Endothelial cell of umbilical vein (primary cell): ENCODE results near the gene RSL1D1. TPM values are rescaled to one million over a fixed set of nuclear protein-coding genes. Genes with fewer than 3 reads are reported as not detected.

Source experiments
- BruUV-seq: library from RNA; stranded (reverse); fragments of 400-500 nt; replicated peaks from 2 replicates; lab custom pipeline; 2021; lab: Mats Ljungman, UMichigan
- CTCF ChIA-PET: fragments of 300-600, 350-600 bp; sonication (Branson Sonifier 250); formaldehyde crosslinking; loops from one replicate; lab custom pipeline; 2021; ENCODE audit warnings: antibody characterized with exemption, inconsistent platforms; lab: Charles Lee
- POLR2A ChIA-PET: fragments of 300-600, 350-600 bp; sonication (Branson Sonifier 250); formaldehyde crosslinking; loops from one replicate; lab custom pipeline; 2021; ENCODE audit warnings: antibody characterized with exemption, inconsistent platforms; lab: Charles Lee
- DNase-seq: peaks from one replicate; pipeline ENCODE4 v3.0.0-alpha.2; 2011; ENCODE audit warnings: low read depth, low spot score
- FAIRE-seq: peaks from 2 replicates; lab custom pipeline; 2011; peaks lifted over from hg19 to GRCh38; lab: Jason Lieb, UNC
- H2AFZ ChIP-seq: 2 replicates; pipeline ENCODE4 v1.6.0; 2012; ENCODE audit warnings: low read depth, low read length, control low read depth, inconsistent platforms
- H3K27ac ChIP-seq: 2 replicates; pipeline ENCODE4 v1.5.1; 2011; ENCODE audit warnings: low read depth, mild to moderate bottlenecking, control low read depth, low read length, moderate library complexity; ENCODE audit not compliant: insufficient read depth
- H3K27me3 ChIP-seq, 2 experiments: 2 replicates each; pipeline versions ENCODE4 v1.6.0 to v1.6.1; 2011; ENCODE audit warnings: low read length in 2 of 2, mixed read lengths in 1 of 2; ENCODE audit not compliant: control insufficient read depth in 2 of 2, insufficient read depth in 2 of 2
- H3K36me3 ChIP-seq, 2 experiments: 2 replicates in 1 of 2; 3 replicates in 1 of 2; pipeline ENCODE4 v1.5.1; 2011; ENCODE audit warnings: low read length in 2 of 2, mild to moderate bottlenecking in 1 of 2, moderate library complexity in 1 of 2; ENCODE audit not compliant: control insufficient read depth in 2 of 2, insufficient read depth in 2 of 2; ENCODE audit errors: extremely low read depth in 1 of 2
- H3K4me1 ChIP-seq: 3 replicates; pipeline ENCODE4 v1.5.1; 2011; ENCODE audit warnings: mild to moderate bottlenecking, low read length; ENCODE audit not compliant: control insufficient read depth, insufficient read depth; ENCODE audit errors: extremely low read depth
- H3K4me2 ChIP-seq: 2 replicates; pipeline ENCODE4 v1.6.1; 2011; ENCODE audit warnings: low read length, control low read depth, mixed read lengths; ENCODE audit not compliant: insufficient read depth
- H3K4me3 ChIP-seq, 3 experiments: fragments of 200-600 bp in 1 of 3; sonication (generic), shearing (Covaris generic) in 1 of 3; replicated peaks in 1 of 3; 2 replicates each; pipeline ENCODE4 v1.5.1; 2011 to 2016; ENCODE audit warnings: control low read depth in 3 of 3, low read length in 3 of 3, mild to moderate bottlenecking in 2 of 3, inconsistent platforms in 1 of 3, low read depth in 1 of 3, moderate library complexity in 1 of 3; ENCODE audit not compliant: insufficient read depth in 1 of 3
- H3K79me2 ChIP-seq: 2 replicates; pipeline ENCODE4 v1.6.0; 2012; ENCODE audit warnings: low read length, inconsistent platforms; ENCODE audit not compliant: control insufficient read depth, insufficient read depth
- H3K9ac ChIP-seq: replicated peaks from 2 replicates; pipeline ENCODE3; 2011; ENCODE audit warnings: low read length, control low read depth; ENCODE audit not compliant: insufficient read depth; ENCODE audit errors: extremely low read depth
- H3K9me1 ChIP-seq: replicated peaks from 3 replicates; pipeline ENCODE4 v1.6.0; 2011; ENCODE audit warnings: mild to moderate bottlenecking, low read length; ENCODE audit not compliant: control insufficient read depth, insufficient read depth; ENCODE audit errors: extremely low read depth
- H3K9me3 ChIP-seq: replicated peaks from 2 replicates; pipeline ENCODE4 v1.5.1; 2012; ENCODE audit warnings: low read length, inconsistent platforms; ENCODE audit not compliant: control insufficient read depth, insufficient read depth
- H4K20me1 ChIP-seq: replicated peaks from 2 replicates; pipeline ENCODE3; 2011; ENCODE audit warnings: mild to moderate bottlenecking, low read length; ENCODE audit not compliant: control insufficient read depth, insufficient read depth; ENCODE audit errors: extremely low read depth
- CTCF ChIP-seq, 2 donors: IDR thresholded peaks; 1 replicate in 1 of 2; 2 replicates in 1 of 2; pipeline ENCODE4 v1.5.1; 2011; ENCODE audit warnings: low read length in 2 of 2, mild to moderate bottlenecking in 2 of 2, moderate library complexity in 2 of 2, control low read depth in 1 of 2, inconsistent platforms in 1 of 2, low read depth in 1 of 2; ENCODE audit not compliant: insufficient read depth in 1 of 2; ENCODE audit errors: extremely low read depth in 1 of 2
- EZH2 ChIP-seq: IDR thresholded peaks from 2 replicates; pipeline ENCODE4 v1.6.1; 2012; ENCODE audit warnings: borderline replicate concordance, low read depth, mild to moderate bottlenecking, moderate library complexity, low read length, inconsistent platforms; ENCODE audit not compliant: severe bottlenecking
- FOS ChIP-seq: IDR thresholded peaks from 2 replicates; pipeline ENCODE4 v1.6.1; 2011; ENCODE audit warnings: mild to moderate bottlenecking, low read length, moderate library complexity, borderline replicate concordance; ENCODE audit not compliant: insufficient read depth
- GATA2 ChIP-seq: IDR thresholded peaks from 2 replicates; pipeline ENCODE4 v1.7.0; 2011; ENCODE audit warnings: low read depth, mild to moderate bottlenecking, moderate library complexity, mixed read lengths, low read length; ENCODE audit not compliant: insufficient read length, insufficient read depth
- JUN ChIP-seq: IDR thresholded peaks from 2 replicates; pipeline ENCODE4 v1.6.1; 2011; ENCODE audit warnings: borderline replicate concordance, low read depth; ENCODE audit not compliant: insufficient read length, insufficient read depth
- MAX ChIP-seq: IDR thresholded peaks from 2 replicates; pipeline ENCODE4 v1.6.1; 2011; ENCODE audit not compliant: insufficient read depth, insufficient read length
- MYC ChIP-seq: IDR thresholded peaks from one replicate; pipeline ENCODE4 v1.6.1; 2011; ENCODE audit warnings: mild to moderate bottlenecking, low read depth, low read length
- POLR2A ChIP-seq: IDR thresholded peaks from 2 replicates; pipeline ENCODE4 v1.6.1; 2012; ENCODE audit warnings: low read depth, mild to moderate bottlenecking, control low read depth, low read length
- POLR2AphosphoS5 ChIP-seq: IDR thresholded peaks from 2 replicates; pipeline ENCODE4 v1.6.1; 2012; ENCODE audit warnings: low read depth, mild to moderate bottlenecking, control low read depth, low read length, moderate library complexity; ENCODE audit not compliant: insufficient read depth
- dilution Hi-C: fragments of 300-500 bp; cut with MboI; formaldehyde crosslinking; loops from one replicate; pipeline ENCODE4 v1.15.0; 2019; ENCODE audit warnings: low sequenced_read_pairs; ENCODE audit not compliant: extremely low pct_ligation_motif_present
- intact Hi-C: fragments of 100-400 bp; cut with micrococcal nuclease; formaldehyde crosslinking; loops from one replicate; pipeline ENCODE4 v1.10.0; 2022
- polyA plus RNA-seq, 4 experiments: library from polyadenylated mRNA; depleted of rRNA in 3 of 4; stranded (reverse) in 3 of 4; unstranded in 1 of 4; fragments of >200 nt; gene quantifications; 2 replicates each; pipeline versions ENCODE4 v1.2.1 to v1.2.3, GENCODE V29; 2011 to 2012; ENCODE audit warnings: missing spikeins in 1 of 4
- total RNA-seq: library from RNA; stranded (reverse); gene quantifications from 2 replicates; pipeline ENCODE4 v1.2.3, GENCODE V29; 2021

RSL1D1 gene
- total and polyA plus RNA-seq, 2 donors (not counting 3 experiments of a cell fraction or from before 2014, with no cell fraction given) = 17.0 to 132 TPM

GRCh38 chr16:11794447-11794846, 56.9 kb downstream of the RSL1D1 start:
- TF ChIP-seq POLR2AphosphoS5 (no peak), POLR2A (no peak), MAX (no peak), JUN (no peak), GATA2 (no peak), EZH2 (no peak), MYC (no peak), CTCF (IDR thresholded peaks at IDR 0.05; ENCODE audit: extremely low read depth in 1 of 2, insufficient read depth in 1 of 2, low read depth in 1 of 2, low read length in 2 of 2) (no peak), FOS (no peak)
- ChIA-PET POLR2A (no interaction called here), CTCF (interaction anchor here (1.1 kb wide), 1 partner anchor 12 kb away, joined by 3 read pairs; no protein-coding TSS in a partner anchor)
- H3K4me1 ChIP-seq = peaks cover 32% of the 10 kb centered on the region
- BruUV-seq = no TSS peak
- dilution Hi-C loops = no loop called here
- H3K27me3 ChIP-seq = no peaks in the 10 kb centered on the region
- H3K9me1 ChIP-seq = no peaks in the 10 kb centered on the region
- H3K9me3 ChIP-seq = no peaks in the 10 kb centered on the region
- H3K79me2 ChIP-seq = peaks cover 88% of the 10 kb centered on the region
- FAIRE-seq = peak; percentile 21
- peak; percentile 62 for DNase-seq
- peak overlapping the region; percentile 18 for H3K9ac ChIP-seq
- peak overlapping the region; percentile 12 for H3K4me2 ChIP-seq
- H3K36me3 ChIP-seq = peaks cover 0 to 4% of the 10 kb centered on the region in 2 experiments
- no peak overlapping the region for H2AFZ ChIP-seq
- H3K27ac ChIP-seq = no peak overlapping the region
- H3K4me3 ChIP-seq = no peak overlapping the region
- peaks cover 3% of the 10 kb centered on the region for H4K20me1 ChIP-seq
- intact Hi-C loops = no loop called here
